SK-N-SH treated with all-trans-retinoic acid at 6 μM for 48 hours (cell line): ENCODE results near the gene STK32B.

Experiments
- ATAC-seq: fragments of 200-7000 bp; cut with Tn5 transposase; 3 replicates; pipeline ENCODE4 v1.9.1; 2020; ENCODE audit warnings: mild to moderate bottlenecking, moderate library complexity
- ARNTL ChIP-seq: fragments of 450-650 bp; formaldehyde crosslinking; IDR thresholded peaks from 2 replicates; pipeline ENCODE4 v1.5.0; 2020; ENCODE audit warnings: low read depth, mild to moderate bottlenecking, moderate library complexity, borderline replicate concordance
- BACH2 ChIP-seq: fragments of 250-450 bp; sonication (Bioruptor Pico); IDR thresholded peaks from 2 replicates; pipeline ENCODE4 v1.9.0; 2021; ENCODE audit warnings: mild to moderate bottlenecking, borderline replicate concordance
- CREB5 ChIP-seq: fragments of 250-450 bp; sonication (Bioruptor Pico); IDR thresholded peaks from 2 replicates; pipeline ENCODE4 v1.5.1; 2020; ENCODE audit warnings: low read depth, mild to moderate bottlenecking, moderate library complexity
- CSDC2 ChIP-seq: fragments of 250-450 bp; sonication (Bioruptor Pico); IDR thresholded peaks from 2 replicates; pipeline ENCODE4 v1.5.0; 2020; ENCODE audit warnings: mild to moderate bottlenecking, moderate library complexity
- ESRRG ChIP-seq: fragments of 250-450 bp; sonication (Bioruptor Pico); IDR thresholded peaks from 2 replicates; pipeline ENCODE4 v1.6.1; 2021; ENCODE audit warnings: mild to moderate bottlenecking
- ISL1 ChIP-seq: fragments of 250-450 bp; sonication (Bioruptor Pico); IDR thresholded peaks from 2 replicates; pipeline ENCODE4 v2.1.2; 2022; ENCODE audit warnings: mild to moderate bottlenecking, moderate library complexity
- OSR1 ChIP-seq: fragments of 250-450 bp; sonication (Bioruptor Pico); IDR thresholded peaks from 2 replicates; pipeline ENCODE4 v1.8.0; 2022; ENCODE audit warnings: moderate library complexity, mild to moderate bottlenecking, inconsistent platforms
- PATZ1 ChIP-seq: fragments of 250-450 bp; sonication (Bioruptor Pico); IDR thresholded peaks from 2 replicates; pipeline ENCODE4 v1.8.0; 2020; ENCODE audit warnings: mild to moderate bottlenecking, moderate library complexity, borderline replicate concordance
- PPARA ChIP-seq: fragments of 250-450 bp; sonication (Bioruptor Pico); IDR thresholded peaks from 2 replicates; pipeline ENCODE4 v1.5.0; 2020; ENCODE audit warnings: mild to moderate bottlenecking, borderline replicate concordance
- RARB ChIP-seq: fragments of 250-450 bp; sonication (Bioruptor Pico); IDR thresholded peaks from 2 replicates; pipeline ENCODE4 v1.8.0; 2021; ENCODE audit warnings: mild to moderate bottlenecking, moderate library complexity
- TCF4 ChIP-seq: fragments of 250-450 bp; sonication (Bioruptor Pico); IDR thresholded peaks from 2 replicates; pipeline ENCODE4 v1.8.0; 2021; ENCODE audit warnings: mild to moderate bottlenecking, moderate library complexity, borderline replicate concordance
- TOX ChIP-seq: fragments of 250-450 bp; sonication (Bioruptor Pico); IDR thresholded peaks from 2 replicates; pipeline ENCODE4 v1.8.0; 2021; ENCODE audit warnings: mild to moderate bottlenecking, moderate library complexity, borderline replicate concordance
- ZFP3 ChIP-seq: fragments of 250-450 bp; sonication (Bioruptor Pico); IDR thresholded peaks from 2 replicates; pipeline ENCODE4 v1.5.0; 2020; ENCODE audit warnings: mild to moderate bottlenecking, moderate library complexity
- ZFP30 ChIP-seq: fragments of 450-650 bp; formaldehyde crosslinking; IDR thresholded peaks from 2 replicates; pipeline ENCODE4 v1.5.0; 2022; ENCODE audit warnings: mild to moderate bottlenecking, moderate library complexity
- ZNF565 ChIP-seq: fragments of 450-650 bp; formaldehyde crosslinking; conservative IDR thresholded peaks from 2 replicates; pipeline ENCODE4 v1.5.0; 2020; ENCODE audit warnings: low read depth, mild to moderate bottlenecking, moderate library complexity
- ZNF70 ChIP-seq: fragments of 450-650 bp; formaldehyde crosslinking; IDR thresholded peaks from 2 replicates; pipeline ENCODE4 v1.5.0; 2020; ENCODE audit warnings: mild to moderate bottlenecking, moderate library complexity
- ZNF8 ChIP-seq: fragments of 450-650 bp; formaldehyde crosslinking; IDR thresholded peaks from 2 replicates; pipeline ENCODE4 v1.5.0; 2020; ENCODE audit warnings: mild to moderate bottlenecking, moderate library complexity
- TF ChIP-seq, protein P1 (sequence below): fragments of 250-450 bp; sonication (Bioruptor Pico); IDR thresholded peaks from 2 replicates; pipeline ENCODE4 v1.8.0; 2021; ENCODE audit warnings: low read depth, mild to moderate bottlenecking, moderate library complexity, borderline replicate concordance
- TF ChIP-seq, protein P2 (sequence below): fragments of 250-450 bp; sonication (Bioruptor Pico); IDR thresholded peaks from 2 replicates; pipeline ENCODE4 v1.5.0; 2020; ENCODE audit warnings: mild to moderate bottlenecking, moderate library complexity
- TF ChIP-seq, protein P3 (sequence below): fragments of 250-450 bp; sonication (Bioruptor Pico); IDR thresholded peaks from 2 replicates; pipeline ENCODE4 v1.5.1; 2021; ENCODE audit warnings: mild to moderate bottlenecking, moderate library complexity

The STK32B gene

DNA sequence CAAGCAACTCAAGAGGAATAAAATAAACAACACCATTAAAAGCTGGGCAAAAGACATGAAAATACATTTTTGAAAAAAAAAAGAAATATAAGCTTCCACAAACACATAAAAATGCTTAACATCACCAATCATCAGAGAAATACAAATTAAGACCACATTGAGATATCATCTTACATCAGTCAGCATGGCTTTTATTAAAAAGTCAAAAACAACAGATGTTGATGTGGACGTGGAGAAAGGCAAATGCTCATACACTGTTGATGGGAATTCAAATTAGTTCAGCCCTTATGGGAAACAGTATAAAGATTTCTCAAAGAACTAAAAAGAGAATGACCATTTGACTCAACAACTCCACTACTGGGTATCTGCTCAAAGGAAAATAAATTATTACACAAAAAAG is 59.6 kb downstream of the STK32B start:
- TF ChIP-seq ZFP30 (CRISPR knock-in tag) (no peak), ZNF8 (no peak), RARB (CRISPR knock-in tag) (no peak), OSR1 (CRISPR knock-in tag) (no peak)
- TF ChIP-seq, protein P1, sequence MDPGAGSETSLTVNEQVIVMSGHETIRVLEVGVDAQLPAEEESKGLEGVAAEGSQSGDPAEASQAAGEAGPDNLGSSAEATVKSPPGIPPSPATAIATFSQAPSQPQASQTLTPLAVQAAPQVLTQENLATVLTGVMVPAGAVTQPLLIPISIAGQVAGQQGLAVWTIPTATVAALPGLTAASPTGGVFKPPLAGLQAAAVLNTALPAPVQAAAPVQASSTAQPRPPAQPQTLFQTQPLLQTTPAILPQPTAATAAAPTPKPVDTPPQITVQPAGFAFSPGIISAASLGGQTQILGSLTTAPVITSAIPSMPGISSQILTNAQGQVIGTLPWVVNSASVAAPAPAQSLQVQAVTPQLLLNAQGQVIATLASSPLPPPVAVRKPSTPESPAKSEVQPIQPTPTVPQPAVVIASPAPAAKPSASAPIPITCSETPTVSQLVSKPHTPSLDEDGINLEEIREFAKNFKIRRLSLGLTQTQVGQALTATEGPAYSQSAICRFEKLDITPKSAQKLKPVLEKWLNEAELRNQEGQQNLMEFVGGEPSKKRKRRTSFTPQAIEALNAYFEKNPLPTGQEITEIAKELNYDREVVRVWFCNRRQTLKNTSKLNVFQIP (CRISPR knock-in tag): no peak
- ATAC-seq: no peak

DNA sequence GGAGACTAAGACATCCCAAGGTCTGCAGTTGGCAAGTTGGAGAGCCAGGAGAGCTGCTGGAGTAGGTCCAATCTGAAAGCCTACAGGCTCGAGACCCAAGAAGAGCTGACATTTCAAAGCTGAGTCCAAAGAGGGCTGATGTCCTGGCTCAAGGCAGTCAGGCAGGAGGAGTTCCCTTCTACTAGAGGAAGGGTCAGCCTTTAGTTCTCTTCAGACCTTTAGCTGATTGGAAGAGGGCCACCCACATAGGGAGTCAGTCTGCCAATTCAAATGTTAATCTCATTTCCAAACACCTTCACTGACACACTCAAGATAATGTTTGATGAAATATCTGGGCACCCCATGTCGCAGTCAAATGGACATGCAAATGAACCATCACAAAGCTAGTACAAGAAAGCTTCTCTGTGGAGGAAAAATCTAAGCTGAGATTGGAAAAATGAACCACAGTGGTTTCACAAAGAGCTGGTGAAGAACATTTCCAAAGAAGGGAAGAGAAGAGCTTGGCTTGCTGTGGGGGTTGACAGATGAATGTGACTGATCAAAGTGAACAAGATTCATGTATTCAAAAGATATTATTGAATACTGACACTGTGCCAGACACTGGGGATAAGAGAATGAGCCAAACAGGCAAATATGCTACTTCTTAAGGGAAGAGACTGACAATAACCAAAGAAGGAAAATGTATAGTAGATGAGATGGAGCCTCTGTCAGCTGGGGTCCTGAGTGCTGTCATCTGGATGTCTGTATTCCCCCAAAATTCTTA is 61.2 kb downstream of the STK32B start:
- ATAC-seq: no peak
- TF ChIP-seq CSDC2 (CRISPR knock-in tag): no peak
- TF ChIP-seq ARNTL (CRISPR knock-in tag): no peak
- no peak for TF ChIP-seq TCF4
- TF ChIP-seq BACH2 (CRISPR knock-in tag): no peak
- no peak for TF ChIP-seq ESRRG (CRISPR knock-in tag)
- no peak for TF ChIP-seq TOX (CRISPR knock-in tag)
- TF ChIP-seq PATZ1 (CRISPR knock-in tag): no peak
- no peak for TF ChIP-seq ISL1 (CRISPR knock-in tag)
- no peak for TF ChIP-seq ZNF8
- TF ChIP-seq, protein P2, sequence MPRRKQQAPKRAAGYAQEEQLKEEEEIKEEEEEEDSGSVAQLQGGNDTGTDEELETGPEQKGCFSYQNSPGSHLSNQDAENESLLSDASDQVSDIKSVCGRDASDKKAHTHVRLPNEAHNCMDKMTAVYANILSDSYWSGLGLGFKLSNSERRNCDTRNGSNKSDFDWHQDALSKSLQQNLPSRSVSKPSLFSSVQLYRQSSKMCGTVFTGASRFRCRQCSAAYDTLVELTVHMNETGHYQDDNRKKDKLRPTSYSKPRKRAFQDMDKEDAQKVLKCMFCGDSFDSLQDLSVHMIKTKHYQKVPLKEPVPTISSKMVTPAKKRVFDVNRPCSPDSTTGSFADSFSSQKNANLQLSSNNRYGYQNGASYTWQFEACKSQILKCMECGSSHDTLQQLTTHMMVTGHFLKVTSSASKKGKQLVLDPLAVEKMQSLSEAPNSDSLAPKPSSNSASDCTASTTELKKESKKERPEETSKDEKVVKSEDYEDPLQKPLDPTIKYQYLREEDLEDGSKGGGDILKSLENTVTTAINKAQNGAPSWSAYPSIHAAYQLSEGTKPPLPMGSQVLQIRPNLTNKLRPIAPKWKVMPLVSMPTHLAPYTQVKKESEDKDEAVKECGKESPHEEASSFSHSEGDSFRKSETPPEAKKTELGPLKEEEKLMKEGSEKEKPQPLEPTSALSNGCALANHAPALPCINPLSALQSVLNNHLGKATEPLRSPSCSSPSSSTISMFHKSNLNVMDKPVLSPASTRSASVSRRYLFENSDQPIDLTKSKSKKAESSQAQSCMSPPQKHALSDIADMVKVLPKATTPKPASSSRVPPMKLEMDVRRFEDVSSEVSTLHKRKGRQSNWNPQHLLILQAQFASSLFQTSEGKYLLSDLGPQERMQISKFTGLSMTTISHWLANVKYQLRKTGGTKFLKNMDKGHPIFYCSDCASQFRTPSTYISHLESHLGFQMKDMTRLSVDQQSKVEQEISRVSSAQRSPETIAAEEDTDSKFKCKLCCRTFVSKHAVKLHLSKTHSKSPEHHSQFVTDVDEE (CRISPR knock-in tag): no peak
- no peak for TF ChIP-seq CREB5 (CRISPR knock-in tag)
- TF ChIP-seq OSR1 (CRISPR knock-in tag): no peak
- TF ChIP-seq ZNF70 (CRISPR knock-in tag): no peak
- TF ChIP-seq, protein P3, sequence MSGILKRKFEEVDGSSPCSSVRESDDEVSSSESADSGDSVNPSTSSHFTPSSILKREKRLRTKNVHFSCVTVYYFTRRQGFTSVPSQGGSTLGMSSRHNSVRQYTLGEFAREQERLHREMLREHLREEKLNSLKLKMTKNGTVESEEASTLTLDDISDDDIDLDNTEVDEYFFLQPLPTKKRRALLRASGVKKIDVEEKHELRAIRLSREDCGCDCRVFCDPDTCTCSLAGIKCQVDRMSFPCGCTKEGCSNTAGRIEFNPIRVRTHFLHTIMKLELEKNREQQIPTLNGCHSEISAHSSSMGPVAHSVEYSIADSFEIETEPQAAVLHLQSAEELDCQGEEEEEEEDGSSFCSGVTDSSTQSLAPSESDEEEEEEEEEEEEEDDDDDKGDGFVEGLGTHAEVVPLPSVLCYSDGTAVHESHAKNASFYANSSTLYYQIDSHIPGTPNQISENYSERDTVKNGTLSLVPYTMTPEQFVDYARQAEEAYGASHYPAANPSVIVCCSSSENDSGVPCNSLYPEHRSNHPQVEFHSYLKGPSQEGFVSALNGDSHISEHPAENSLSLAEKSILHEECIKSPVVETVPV: no peak
- no peak for TF ChIP-seq ZFP3 (CRISPR knock-in tag)
- TF ChIP-seq, protein P1 (CRISPR knock-in tag): no peak
- TF ChIP-seq PPARA (CRISPR knock-in tag): no peak
- TF ChIP-seq ZFP30 (CRISPR knock-in tag): no peak
- no peak for TF ChIP-seq ZNF565 (CRISPR knock-in tag)
- TF ChIP-seq, all 23 proteins: peak for 0
